GM08714 (cell line): Measurements from ENCODE around the gene VPS4B.
A peak's percentile ranks its signal among the peaks of the same experiment; 100 is the strongest.
"Not testable (repeated sequence)": the region's sequence is repeated elsewhere in the genome, so short reads cannot be mapped to it uniquely, and the experiment has no call there.

ENCODE experiments used
- H3K4me3 ChIP-seq: fragments of 200-500 bp; sonication (Bioruptor generic); 2 replicates; pipeline ENCODE4 v1.5.1; 2014; ENCODE audit warnings: mild to moderate bottlenecking, low read length, inconsistent platforms
- ZNF274 ChIP-seq: IDR thresholded peaks from 2 replicates; pipeline ENCODE4 v1.6.1; 2012; ENCODE audit warnings: mild to moderate bottlenecking, low read depth, low read length

The VPS4B gene

GRCh38 chr18:63422087-63422863 is at the start of gene VPS4B:
Gene VPS4B, minus strand, starts transcription at chr18:63422476. Its CDS starts 217 bp downstream, at chr18:63422259.
- no peak for TF ChIP-seq ZNF274
- H3K4me3 ChIP-seq = peak within 1 kb of the TSS; percentile 99

GRCh38 chr18:63470751-63471150 is 48.5 kb upstream of the VPS4B start:
- no peak for TF ChIP-seq ZNF274
- H3K4me3 ChIP-seq = no peak overlapping the region

DNA sequence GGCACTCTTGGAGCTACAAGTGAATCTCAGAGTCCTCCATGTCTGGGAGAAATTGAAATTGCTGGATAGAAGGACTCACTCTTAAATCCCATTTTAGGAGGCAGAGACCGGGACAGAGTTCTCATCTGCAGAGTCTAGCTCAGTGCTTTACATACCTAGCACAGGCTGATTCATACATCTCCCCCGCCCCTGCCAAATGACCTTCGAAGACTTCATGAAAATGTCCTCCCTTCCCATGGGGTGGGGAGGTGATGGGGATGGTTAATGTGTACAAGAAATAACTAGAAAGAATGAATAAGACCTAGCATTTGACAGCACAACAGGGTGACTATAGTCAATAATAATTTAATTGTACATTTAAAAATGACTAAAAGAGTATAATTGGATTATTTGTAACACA is 46.3 kb upstream of the VPS4B start:
- TF ChIP-seq ZNF274 = no peak
- no peak overlapping the region for H3K4me3 ChIP-seq

DNA sequence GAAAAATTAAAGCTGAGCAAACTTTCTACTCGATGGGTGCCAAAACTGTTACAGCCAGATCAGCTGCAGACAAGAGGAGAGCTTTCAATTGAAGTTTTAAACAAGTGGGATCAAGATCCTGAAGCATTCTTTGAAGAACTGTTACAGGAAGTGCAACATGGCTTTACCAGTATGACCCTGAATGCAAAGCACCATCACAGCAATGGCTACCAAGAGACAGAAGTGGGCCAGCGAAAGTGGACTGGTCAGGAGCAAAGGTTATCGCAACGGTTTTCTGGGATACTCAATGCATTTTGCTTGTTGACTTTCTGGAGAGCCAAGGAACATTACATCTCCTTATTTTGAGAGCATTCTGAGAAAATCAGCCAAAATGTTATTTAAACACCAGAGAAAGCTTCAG is 45.4 kb upstream of the VPS4B start:
- H3K4me3 ChIP-seq = no peak overlapping the region
- no peak for TF ChIP-seq ZNF274

- no peak overlapping the region for H3K4me3 ChIP-seq
- TF ChIP-seq ZNF274 = no peak
Measured at GRCh38 chr18:63465059-63465458, 42.8 kb upstream of the VPS4B start.

- TF ChIP-seq ZNF274 = no peak
- H3K4me3 ChIP-seq = no peak overlapping the region
Measured at GRCh38 chr18:63464434-63464833, 42.2 kb upstream of the VPS4B start.

GRCh38 chr18:63460414-63460813 is 38.1 kb upstream of the VPS4B start:
- TF ChIP-seq ZNF274 = no peak
- H3K4me3 ChIP-seq = no peak overlapping the region

DNA sequence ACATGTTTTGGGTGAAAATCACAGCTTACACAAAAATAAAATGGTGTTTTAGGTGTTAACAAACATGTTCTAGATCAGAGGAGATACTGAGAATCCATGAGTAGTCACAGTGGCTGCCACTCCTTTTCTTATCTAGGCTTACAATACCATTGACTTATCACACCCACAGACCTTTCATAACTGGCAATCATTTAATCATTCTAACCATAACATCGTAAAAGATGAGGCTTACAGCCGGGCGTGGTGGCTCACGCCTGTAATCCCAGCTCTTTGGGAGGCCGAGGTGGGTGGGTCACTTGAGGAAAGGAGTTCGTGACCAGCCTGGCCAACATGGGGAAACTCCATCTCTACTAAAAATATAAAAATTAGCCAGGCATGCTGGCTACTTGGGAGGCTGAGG is 35.7 kb upstream of the VPS4B start:
- TF ChIP-seq ZNF274 = no peak
- H3K4me3 ChIP-seq = no peak overlapping the region

GRCh38 chr18:63454497-63454896 is 32.2 kb upstream of the VPS4B start:
- H3K4me3 ChIP-seq = no peak overlapping the region
- no peak for TF ChIP-seq ZNF274

DNA sequence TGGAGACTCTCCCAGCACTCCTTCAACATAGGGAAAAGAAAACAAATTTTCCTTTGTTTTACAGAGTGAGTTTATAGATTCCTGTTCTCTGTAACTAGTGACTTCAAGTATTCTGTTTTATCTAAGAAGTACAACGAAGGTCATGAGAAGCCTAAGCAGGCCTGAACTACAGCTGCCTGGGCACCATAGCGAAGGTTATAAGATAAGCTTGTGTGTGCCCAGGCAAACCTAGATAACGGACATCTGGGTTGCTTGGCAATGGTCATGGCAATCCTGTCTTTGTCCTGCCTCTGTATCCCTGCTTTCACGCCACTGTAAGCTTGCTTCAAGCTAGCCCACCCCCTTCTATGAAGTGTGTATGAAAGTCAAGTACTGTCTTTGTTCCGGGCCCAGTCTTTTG is 30.5 kb upstream of the VPS4B start:
- not testable (repeated sequence) for H3K4me3 ChIP-seq

GRCh38 chr18:63451799-63452660 is 29.8 kb upstream of the VPS4B start:
- TF ChIP-seq ZNF274 = no peak
- H3K4me3 ChIP-seq = no peak overlapping the region

DNA sequence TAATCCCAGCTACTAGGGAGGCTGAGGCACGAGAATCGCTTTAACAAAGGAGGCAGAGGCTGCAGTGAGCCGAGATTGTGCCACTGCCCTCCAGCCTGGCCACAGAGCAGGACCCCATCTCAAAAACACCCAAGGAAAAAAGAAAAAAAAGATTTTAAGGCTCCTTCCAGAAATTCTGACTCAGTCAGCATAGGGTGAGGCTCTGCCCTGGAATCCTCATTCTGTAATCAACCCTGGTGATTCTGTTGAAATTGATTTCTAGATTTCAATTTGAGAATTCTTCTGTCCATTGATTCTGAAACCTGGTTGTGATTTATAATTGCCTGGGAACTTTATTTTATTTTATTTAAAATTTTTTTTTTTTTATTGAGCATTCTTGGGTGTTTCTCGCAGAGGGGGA is 27.1 kb upstream of the VPS4B start:
- TF ChIP-seq ZNF274 = no peak
- H3K4me3 ChIP-seq = no peak overlapping the region

- TF ChIP-seq ZNF274 = no peak
- no peak overlapping the region for H3K4me3 ChIP-seq
Measured at GRCh38 chr18:63447066-63447465, 24.8 kb upstream of the VPS4B start.

DNA sequence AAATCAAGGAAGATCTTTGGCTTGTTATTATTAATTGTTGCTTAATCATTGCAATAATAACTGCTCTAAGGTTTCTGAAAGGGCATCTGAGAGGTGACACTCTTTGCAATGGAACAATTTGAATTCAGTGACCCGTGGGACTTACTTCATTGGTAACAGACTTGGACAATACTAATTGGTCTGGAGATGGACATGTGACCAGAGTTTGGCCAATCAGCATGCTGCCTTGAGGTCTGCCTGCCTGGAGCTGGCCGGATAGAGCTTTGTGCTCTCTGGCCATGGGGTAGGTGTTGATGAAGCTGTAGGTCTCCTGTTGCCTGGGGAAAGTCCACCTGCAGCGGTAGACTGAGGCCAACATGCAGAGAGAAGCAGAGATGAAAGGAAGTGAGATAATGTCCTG is 24.0 kb upstream of the VPS4B start:
- no peak for TF ChIP-seq ZNF274
- no peak overlapping the region for H3K4me3 ChIP-seq

GRCh38 chr18:63445037-63445436 is 22.8 kb upstream of the VPS4B start:
- no peak overlapping the region for H3K4me3 ChIP-seq
- no peak for TF ChIP-seq ZNF274
